Upper lobe of left lung (tissue), 6 donors: ENCODE data around the gene DCAF6. TPM values are rescaled to one million over a fixed set of nuclear protein-coding genes. Genes with fewer than 3 reads are reported as not detected.

Experiments used
- ATAC-seq, 2 donors: fragments of 200-7000 bp; cut with Tn5 transposase; one replicate each; pipeline ENCODE4 v1.9.1; 2022; ENCODE audit warnings: mild to moderate bottlenecking in 2 of 2, moderate library complexity in 2 of 2; ENCODE audit not compliant: low FRiP score in 2 of 2
- DNase-seq, 2 donors: peaks; one replicate each; pipeline ENCODE4 v3.0.0-alpha.2; 2019 to 2020
- H3K27ac ChIP-seq, 4 donors: fragments of 200-600 bp; sonication (generic); one replicate each; pipeline ENCODE4 v1.5.1; 2016 to 2019
- H3K27me3 ChIP-seq, 4 donors: fragments of 200-600 bp; sonication (generic); one replicate each; pipeline ENCODE4 v1.5.1; 2017 to 2019
- H3K36me3 ChIP-seq, 4 donors: fragments of 200-600 bp; sonication (generic); one replicate each; pipeline ENCODE4 v1.5.1; 2016 to 2019
- H3K4me1 ChIP-seq, 4 donors: fragments of 200-600 bp; sonication (generic); one replicate each; pipeline ENCODE4 v1.5.1; 2018 to 2019
- H3K4me3 ChIP-seq, 4 donors: fragments of 200-600 bp; sonication (generic); one replicate each; pipeline ENCODE4 v1.5.1; 2017 to 2019; ENCODE audit warnings: mild to moderate bottlenecking in 2 of 4, moderate library complexity in 1 of 4
- H3K9me3 ChIP-seq, 4 donors: fragments of 200-600 bp; sonication (generic); one replicate each; pipeline ENCODE4 v1.5.1; 2018 to 2019
- EP300 ChIP-seq, 4 donors: sonication (generic); formaldehyde crosslinking; IDR thresholded peaks; one replicate each; pipeline ENCODE4 v1.5.1; 2017; ENCODE audit warnings: antibody characterized with exemption in 4 of 4, control low read depth in 2 of 4
- POLR2A ChIP-seq, 4 donors: fragments of 450-650 bp; IDR thresholded peaks; one replicate each; pipeline ENCODE4 v1.5.1; 2016 to 2017; ENCODE audit warnings: antibody characterized with exemption in 4 of 4, mild to moderate bottlenecking in 2 of 4
- POLR2AphosphoS5 ChIP-seq, 2 donors: sonication (generic); formaldehyde crosslinking; IDR thresholded peaks; one replicate each; pipeline ENCODE4 v1.5.1; 2017; ENCODE audit warnings: antibody characterized with exemption in 2 of 2
- WGBS, 2 donors: methylation state at CpG; one replicate each; pipeline ENCODE4 v1.1.5; 2017 to 2018; 5-methylcytosine and 5-hydroxymethylcytosine counted together
- total RNA-seq, 6 donors: library from RNA; depleted of rRNA in 4 of 6; stranded (reverse); fragments of >200 nt in 4 of 6; gene quantifications; one replicate each; pipeline versions ENCODE4 v1.1.0 to v1.2.1, GENCODE V29; 2016 to 2021
- TF ChIP-seq, protein P1 (sequence below), 6 experiments: fragments of 450-650 bp in 4 of 6; fragments of 200-600 bp in 2 of 6; sonication (generic) in 2 of 6; IDR thresholded peaks; one replicate each; pipeline ENCODE4 v1.5.1; 2016 to 2019; ENCODE audit warnings: antibody characterized with exemption in 6 of 6
- donor health status: DM: no; HTN: no; CAD: no; lungs with moderate emphysema.
- donor health status: DM: no; HTN: yes; CAD: no; lungs with severe emphysema.

DCAF6 gene
- total RNA-seq, 6 donors from 2014 or later = 37.5 to 110 (median 55.5) TPM

DNA sequence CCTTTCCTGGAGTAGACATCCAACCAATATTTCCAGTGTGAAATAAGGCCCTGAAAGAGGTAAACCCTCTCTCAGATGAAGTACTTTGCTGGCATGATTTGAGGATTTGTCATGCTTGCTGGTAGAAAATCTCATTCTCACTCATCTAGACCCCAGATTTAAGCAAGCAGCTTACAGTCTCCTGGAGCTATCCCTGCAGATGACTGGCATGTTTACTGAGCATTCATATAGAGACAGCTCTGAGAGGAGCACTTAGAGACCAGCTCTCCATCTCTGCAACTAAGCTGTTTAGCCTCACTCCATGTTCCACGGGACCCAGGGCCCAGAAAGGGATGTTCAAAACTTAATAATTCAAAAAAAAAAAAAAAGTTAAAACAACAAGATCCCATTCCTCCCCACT, 166.0 kb downstream of the DCAF6 start:
- TF ChIP-seq, protein P1, sequence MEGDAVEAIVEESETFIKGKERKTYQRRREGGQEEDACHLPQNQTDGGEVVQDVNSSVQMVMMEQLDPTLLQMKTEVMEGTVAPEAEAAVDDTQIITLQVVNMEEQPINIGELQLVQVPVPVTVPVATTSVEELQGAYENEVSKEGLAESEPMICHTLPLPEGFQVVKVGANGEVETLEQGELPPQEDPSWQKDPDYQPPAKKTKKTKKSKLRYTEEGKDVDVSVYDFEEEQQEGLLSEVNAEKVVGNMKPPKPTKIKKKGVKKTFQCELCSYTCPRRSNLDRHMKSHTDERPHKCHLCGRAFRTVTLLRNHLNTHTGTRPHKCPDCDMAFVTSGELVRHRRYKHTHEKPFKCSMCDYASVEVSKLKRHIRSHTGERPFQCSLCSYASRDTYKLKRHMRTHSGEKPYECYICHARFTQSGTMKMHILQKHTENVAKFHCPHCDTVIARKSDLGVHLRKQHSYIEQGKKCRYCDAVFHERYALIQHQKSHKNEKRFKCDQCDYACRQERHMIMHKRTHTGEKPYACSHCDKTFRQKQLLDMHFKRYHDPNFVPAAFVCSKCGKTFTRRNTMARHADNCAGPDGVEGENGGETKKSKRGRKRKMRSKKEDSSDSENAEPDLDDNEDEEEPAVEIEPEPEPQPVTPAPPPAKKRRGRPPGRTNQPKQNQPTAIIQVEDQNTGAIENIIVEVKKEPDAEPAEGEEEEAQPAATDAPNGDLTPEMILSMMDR (IDR thresholded peaks at IDR 0.05) = no peak
- peaks cover 0 to 9% (median 0%) of the 10 kb centered on the region in 4 donors for H3K36me3 ChIP-seq
- no peak overlapping the region for H3K4me3 ChIP-seq
- no peak overlapping the region for H3K27ac ChIP-seq
- ATAC-seq (no peak), DNase-seq (no peak)
- H3K27me3 ChIP-seq = no peaks in the 10 kb centered on the region
- H3K9me3 ChIP-seq = no peaks in the 10 kb centered on the region
- WGBS, 2 donors = 79 to 92% methylated on average over 1 of the region's 1 CpG
- peaks cover 0 to 3% (median 0%) of the 10 kb centered on the region in 4 donors for H3K4me1 ChIP-seq

DNA sequence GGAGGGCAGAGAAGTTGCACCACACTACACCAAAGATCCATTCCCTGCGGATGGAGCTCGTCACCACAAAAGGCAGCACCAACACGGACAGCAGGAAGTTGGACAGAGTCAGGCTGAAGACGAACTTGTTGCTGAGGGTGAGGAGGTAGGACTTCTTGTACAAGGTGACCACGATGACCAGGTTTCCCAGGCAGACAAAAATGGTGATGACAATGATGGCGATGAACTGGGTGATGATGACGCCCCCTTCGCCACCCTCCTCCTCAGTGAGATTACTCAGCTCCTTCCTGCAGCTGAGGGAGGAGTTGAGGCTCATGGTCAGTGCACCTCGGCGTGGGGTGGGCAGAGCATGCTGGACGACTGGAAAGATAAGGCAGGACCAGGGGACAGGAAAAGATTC, 168.1 kb downstream of the DCAF6 start:
- Histone ChIP-seq H3K4me3 (no peak overlapping the region), H3K36me3 (peaks cover 0 to 9% (median 0%) of the 10 kb centered on the region in 4 donors), H3K27ac (no peak overlapping the region), H3K27me3 (no peaks in the 10 kb centered on the region), H3K4me1 (no peaks in the 10 kb centered on the region), H3K9me3 (no peaks in the 10 kb centered on the region)
- no peak for TF ChIP-seq POLR2AphosphoS5 (IDR thresholded peaks at IDR 0.05)
- TF ChIP-seq EP300 (IDR thresholded peaks at IDR 0.05) = no peak
- TF ChIP-seq, protein P1 (IDR thresholded peaks at IDR 0.05) = no peak
- no peak for TF ChIP-seq POLR2A (IDR thresholded peaks at IDR 0.05)
- ATAC-seq = no peak
- no peak for DNase-seq
- WGBS, 2 donors = 84 to 91% methylated on average over 11 of the region's 11 CpGs

DNA sequence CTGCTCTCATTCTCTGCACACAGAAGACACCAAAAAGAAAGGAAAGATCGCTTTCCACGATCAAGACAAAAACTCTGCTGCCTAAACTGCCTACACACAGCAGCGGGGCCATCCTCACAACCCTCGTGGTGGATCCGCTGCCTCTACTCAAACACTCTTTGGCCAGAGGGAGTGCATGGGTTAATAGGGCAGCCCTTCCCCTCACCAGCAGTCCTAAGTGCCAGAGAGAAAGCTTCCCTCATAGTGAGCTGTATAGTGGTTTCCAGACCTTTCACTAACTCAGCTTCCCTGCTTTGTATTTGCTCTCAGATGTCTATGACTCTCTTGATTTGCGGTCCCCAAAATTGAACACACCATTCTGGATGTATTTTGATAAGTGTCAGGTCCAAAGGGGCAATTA, 169.4 kb downstream of the DCAF6 start:
- no peak overlapping the region for H3K27ac ChIP-seq
- H3K4me3 ChIP-seq = no peak overlapping the region
- DNase-seq (no peak), ATAC-seq (no peak)
- H3K36me3 ChIP-seq = peaks cover 0 to 9% (median 0%) of the 10 kb centered on the region in 4 donors
- no peaks in the 10 kb centered on the region for H3K9me3 ChIP-seq
- H3K4me1 ChIP-seq = no peaks in the 10 kb centered on the region
- TF ChIP-seq EP300 (IDR thresholded peaks at IDR 0.05) (no peak), POLR2A (IDR thresholded peaks at IDR 0.05) (no peak), POLR2AphosphoS5 (IDR thresholded peaks at IDR 0.05) (no peak)
- TF ChIP-seq, protein P1 (IDR thresholded peaks at IDR 0.05) = no peak
- WGBS, 2 donors = 95 to 97% methylated on average over 6 of the region's 6 CpGs
- no peaks in the 10 kb centered on the region for H3K27me3 ChIP-seq

DNA sequence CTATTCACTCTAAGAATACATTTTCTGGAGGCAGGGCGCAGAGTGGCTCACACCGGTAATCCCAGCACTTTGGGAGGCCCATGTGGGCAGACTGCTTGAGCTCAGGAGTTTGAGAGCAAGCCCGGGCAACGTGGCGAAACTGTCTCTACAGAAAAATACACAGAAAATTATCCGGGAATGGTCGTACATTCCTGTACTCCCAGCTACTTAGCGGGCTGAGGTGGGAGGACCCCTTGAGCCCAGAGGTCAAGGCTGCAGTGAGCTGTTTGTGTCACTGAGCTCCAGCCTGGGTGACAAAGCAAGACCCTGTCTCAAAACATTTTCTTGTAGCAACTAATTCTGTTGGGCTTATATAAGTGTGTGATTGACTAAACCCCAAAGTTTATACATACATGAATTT, 169.8 kb downstream of the DCAF6 start:
- 84% methylated on average over 7 to 8 of the region's 8 CpGs for whole genome bisulfite sequencing, 2 donors
- DNase-seq = no peak
- peaks cover 0 to 9% (median 0%) of the 10 kb centered on the region in 4 donors for H3K36me3 ChIP-seq
- no peaks in the 10 kb centered on the region for H3K9me3 ChIP-seq
- H3K27me3 ChIP-seq = no peaks in the 10 kb centered on the region
- H3K4me3 ChIP-seq = no peak overlapping the region
- no peaks in the 10 kb centered on the region for H3K4me1 ChIP-seq
- TF ChIP-seq, protein P1 (IDR thresholded peaks at IDR 0.05) = no peak
- TF ChIP-seq EP300 (IDR thresholded peaks at IDR 0.05) (no peak), POLR2A (IDR thresholded peaks at IDR 0.05) (no peak), POLR2AphosphoS5 (IDR thresholded peaks at IDR 0.05) (no peak)
- no peak overlapping the region for H3K27ac ChIP-seq
- ATAC-seq = no peak

DNA sequence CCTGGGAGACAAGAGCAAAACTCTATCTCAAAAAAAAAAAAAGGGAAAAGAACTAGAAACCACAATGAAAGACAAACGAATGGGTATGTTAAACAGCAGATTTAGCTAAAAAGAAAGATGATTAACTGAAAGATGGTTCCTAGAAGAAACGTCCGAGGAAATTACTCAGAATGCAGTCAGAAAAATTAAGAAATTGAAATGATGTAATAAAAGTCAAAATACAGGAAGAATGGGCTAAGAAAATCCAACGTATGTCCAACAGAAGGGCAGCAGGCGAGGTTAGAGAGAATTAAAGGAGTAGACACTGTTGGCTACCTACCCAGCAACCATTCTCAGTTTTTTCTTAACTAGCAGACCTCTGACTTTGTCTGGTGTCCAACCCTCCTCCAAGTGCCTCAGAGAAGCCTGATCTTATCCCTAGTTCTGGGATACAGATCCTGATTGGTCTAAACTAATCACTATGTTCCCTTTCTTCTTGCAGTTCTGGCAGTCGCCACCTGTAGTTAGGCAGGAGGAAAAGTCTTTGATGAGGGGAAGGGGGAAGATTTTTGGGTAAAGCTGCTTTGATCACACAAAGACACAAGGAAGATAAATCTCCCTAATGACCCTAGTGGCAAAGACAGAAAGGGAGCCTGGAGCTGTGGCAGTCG, 174.5 kb downstream of the DCAF6 start:
- no peak for DNase-seq
- no peak for ATAC-seq
- Histone ChIP-seq H3K27ac (no peak overlapping the region), H3K4me1 (peaks cover 0 to 2% (median 0%) of the 10 kb centered on the region in 4 donors), H3K9me3 (no peaks in the 10 kb centered on the region), H3K27me3 (no peaks in the 10 kb centered on the region), H3K4me3 (no peak overlapping the region), H3K36me3 (peaks cover 0 to 4% (median 0%) of the 10 kb centered on the region in 4 donors)
- 71% methylated on average over 7 of the region's 7 CpGs for WGBS, 2 donors
- no peak for TF ChIP-seq EP300 (IDR thresholded peaks at IDR 0.05)
- TF ChIP-seq POLR2A (IDR thresholded peaks at IDR 0.05) = no peak
- TF ChIP-seq, protein P1 (IDR thresholded peaks at IDR 0.05) = no peak
- TF ChIP-seq POLR2AphosphoS5 (IDR thresholded peaks at IDR 0.05) = no peak
